Endothelial cell of umbilical vein (primary cell): ENCODE measurements around the gene KDM3B. TPM values are rescaled to one million over a fixed set of nuclear protein-coding genes. Genes with fewer than 3 reads are reported as not detected.

Experiments used
- BruUV-seq: library from RNA; stranded (reverse); fragments of 400-500 nt; replicated peaks from 2 replicates; lab custom pipeline; 2021; lab: Mats Ljungman, UMichigan
- CTCF ChIA-PET: fragments of 300-600, 350-600 bp; sonication (Branson Sonifier 250); formaldehyde crosslinking; loops from one replicate; lab custom pipeline; 2021; ENCODE audit warnings: antibody characterized with exemption, inconsistent platforms; lab: Charles Lee
- POLR2A ChIA-PET: fragments of 300-600, 350-600 bp; sonication (Branson Sonifier 250); formaldehyde crosslinking; loops from one replicate; lab custom pipeline; 2021; ENCODE audit warnings: antibody characterized with exemption, inconsistent platforms; lab: Charles Lee
- DNase-seq: peaks from one replicate; pipeline ENCODE4 v3.0.0-alpha.2; 2011; ENCODE audit warnings: low read depth, low spot score
- FAIRE-seq: peaks from 2 replicates; lab custom pipeline; 2011; peaks lifted over from hg19 to GRCh38; lab: Jason Lieb, UNC
- H2AFZ ChIP-seq: 2 replicates; pipeline ENCODE4 v1.6.0; 2012; ENCODE audit warnings: low read depth, low read length, control low read depth, inconsistent platforms
- H3K27ac ChIP-seq: 2 replicates; pipeline ENCODE4 v1.5.1; 2011; ENCODE audit warnings: low read depth, mild to moderate bottlenecking, control low read depth, low read length, moderate library complexity; ENCODE audit not compliant: insufficient read depth
- H3K27me3 ChIP-seq, 2 experiments: 2 replicates each; pipeline versions ENCODE4 v1.6.0 to v1.6.1; 2011; ENCODE audit warnings: low read length in 2 of 2, mixed read lengths in 1 of 2; ENCODE audit not compliant: control insufficient read depth in 2 of 2, insufficient read depth in 2 of 2
- H3K36me3 ChIP-seq, 2 experiments: 2 replicates in 1 of 2; 3 replicates in 1 of 2; pipeline ENCODE4 v1.5.1; 2011; ENCODE audit warnings: low read length in 2 of 2, mild to moderate bottlenecking in 1 of 2, moderate library complexity in 1 of 2; ENCODE audit not compliant: control insufficient read depth in 2 of 2, insufficient read depth in 2 of 2; ENCODE audit errors: extremely low read depth in 1 of 2
- H3K4me1 ChIP-seq: 3 replicates; pipeline ENCODE4 v1.5.1; 2011; ENCODE audit warnings: mild to moderate bottlenecking, low read length; ENCODE audit not compliant: control insufficient read depth, insufficient read depth; ENCODE audit errors: extremely low read depth
- H3K4me2 ChIP-seq: 2 replicates; pipeline ENCODE4 v1.6.1; 2011; ENCODE audit warnings: low read length, control low read depth, mixed read lengths; ENCODE audit not compliant: insufficient read depth
- H3K4me3 ChIP-seq, 3 experiments: fragments of 200-600 bp in 1 of 3; sonication (generic), shearing (Covaris generic) in 1 of 3; replicated peaks in 1 of 3; 2 replicates each; pipeline ENCODE4 v1.5.1; 2011 to 2016; ENCODE audit warnings: control low read depth in 3 of 3, low read length in 3 of 3, mild to moderate bottlenecking in 2 of 3, inconsistent platforms in 1 of 3, low read depth in 1 of 3, moderate library complexity in 1 of 3; ENCODE audit not compliant: insufficient read depth in 1 of 3
- H3K79me2 ChIP-seq: 2 replicates; pipeline ENCODE4 v1.6.0; 2012; ENCODE audit warnings: low read length, inconsistent platforms; ENCODE audit not compliant: control insufficient read depth, insufficient read depth
- H3K9ac ChIP-seq: replicated peaks from 2 replicates; pipeline ENCODE3; 2011; ENCODE audit warnings: low read length, control low read depth; ENCODE audit not compliant: insufficient read depth; ENCODE audit errors: extremely low read depth
- H3K9me1 ChIP-seq: replicated peaks from 3 replicates; pipeline ENCODE4 v1.6.0; 2011; ENCODE audit warnings: mild to moderate bottlenecking, low read length; ENCODE audit not compliant: control insufficient read depth, insufficient read depth; ENCODE audit errors: extremely low read depth
- H3K9me3 ChIP-seq: replicated peaks from 2 replicates; pipeline ENCODE4 v1.5.1; 2012; ENCODE audit warnings: low read length, inconsistent platforms; ENCODE audit not compliant: control insufficient read depth, insufficient read depth
- H4K20me1 ChIP-seq: replicated peaks from 2 replicates; pipeline ENCODE3; 2011; ENCODE audit warnings: mild to moderate bottlenecking, low read length; ENCODE audit not compliant: control insufficient read depth, insufficient read depth; ENCODE audit errors: extremely low read depth
- CTCF ChIP-seq, 2 donors: IDR thresholded peaks; 1 replicate in 1 of 2; 2 replicates in 1 of 2; pipeline ENCODE4 v1.5.1; 2011; ENCODE audit warnings: low read length in 2 of 2, mild to moderate bottlenecking in 2 of 2, moderate library complexity in 2 of 2, control low read depth in 1 of 2, inconsistent platforms in 1 of 2, low read depth in 1 of 2; ENCODE audit not compliant: insufficient read depth in 1 of 2; ENCODE audit errors: extremely low read depth in 1 of 2
- EZH2 ChIP-seq: IDR thresholded peaks from 2 replicates; pipeline ENCODE4 v1.6.1; 2012; ENCODE audit warnings: borderline replicate concordance, low read depth, mild to moderate bottlenecking, moderate library complexity, low read length, inconsistent platforms; ENCODE audit not compliant: severe bottlenecking
- FOS ChIP-seq: IDR thresholded peaks from 2 replicates; pipeline ENCODE4 v1.6.1; 2011; ENCODE audit warnings: mild to moderate bottlenecking, low read length, moderate library complexity, borderline replicate concordance; ENCODE audit not compliant: insufficient read depth
- GATA2 ChIP-seq: IDR thresholded peaks from 2 replicates; pipeline ENCODE4 v1.7.0; 2011; ENCODE audit warnings: low read depth, mild to moderate bottlenecking, moderate library complexity, mixed read lengths, low read length; ENCODE audit not compliant: insufficient read length, insufficient read depth
- JUN ChIP-seq: IDR thresholded peaks from 2 replicates; pipeline ENCODE4 v1.6.1; 2011; ENCODE audit warnings: borderline replicate concordance, low read depth; ENCODE audit not compliant: insufficient read length, insufficient read depth
- MAX ChIP-seq: IDR thresholded peaks from 2 replicates; pipeline ENCODE4 v1.6.1; 2011; ENCODE audit not compliant: insufficient read depth, insufficient read length
- MYC ChIP-seq: IDR thresholded peaks from one replicate; pipeline ENCODE4 v1.6.1; 2011; ENCODE audit warnings: mild to moderate bottlenecking, low read depth, low read length
- POLR2A ChIP-seq: IDR thresholded peaks from 2 replicates; pipeline ENCODE4 v1.6.1; 2012; ENCODE audit warnings: low read depth, mild to moderate bottlenecking, control low read depth, low read length
- POLR2AphosphoS5 ChIP-seq: IDR thresholded peaks from 2 replicates; pipeline ENCODE4 v1.6.1; 2012; ENCODE audit warnings: low read depth, mild to moderate bottlenecking, control low read depth, low read length, moderate library complexity; ENCODE audit not compliant: insufficient read depth
- dilution Hi-C: fragments of 300-500 bp; cut with MboI; formaldehyde crosslinking; loops from one replicate; pipeline ENCODE4 v1.15.0; 2019; ENCODE audit warnings: low sequenced_read_pairs; ENCODE audit not compliant: extremely low pct_ligation_motif_present
- intact Hi-C: fragments of 100-400 bp; cut with micrococcal nuclease; formaldehyde crosslinking; loops from one replicate; pipeline ENCODE4 v1.10.0; 2022
- polyA plus RNA-seq, 4 experiments: library from polyadenylated mRNA; depleted of rRNA in 3 of 4; stranded (reverse) in 3 of 4; unstranded in 1 of 4; fragments of >200 nt; gene quantifications; 2 replicates each; pipeline versions ENCODE4 v1.2.1 to v1.2.3, GENCODE V29; 2011 to 2012; ENCODE audit warnings: missing spikeins in 1 of 4
- total RNA-seq: library from RNA; stranded (reverse); gene quantifications from 2 replicates; pipeline ENCODE4 v1.2.3, GENCODE V29; 2021

The KDM3B gene
- total and polyA plus RNA-seq, 2 donors (not counting 3 experiments of a cell fraction or from before 2014, with no cell fraction given), result 19.0 to 55.7 TPM

DNA sequence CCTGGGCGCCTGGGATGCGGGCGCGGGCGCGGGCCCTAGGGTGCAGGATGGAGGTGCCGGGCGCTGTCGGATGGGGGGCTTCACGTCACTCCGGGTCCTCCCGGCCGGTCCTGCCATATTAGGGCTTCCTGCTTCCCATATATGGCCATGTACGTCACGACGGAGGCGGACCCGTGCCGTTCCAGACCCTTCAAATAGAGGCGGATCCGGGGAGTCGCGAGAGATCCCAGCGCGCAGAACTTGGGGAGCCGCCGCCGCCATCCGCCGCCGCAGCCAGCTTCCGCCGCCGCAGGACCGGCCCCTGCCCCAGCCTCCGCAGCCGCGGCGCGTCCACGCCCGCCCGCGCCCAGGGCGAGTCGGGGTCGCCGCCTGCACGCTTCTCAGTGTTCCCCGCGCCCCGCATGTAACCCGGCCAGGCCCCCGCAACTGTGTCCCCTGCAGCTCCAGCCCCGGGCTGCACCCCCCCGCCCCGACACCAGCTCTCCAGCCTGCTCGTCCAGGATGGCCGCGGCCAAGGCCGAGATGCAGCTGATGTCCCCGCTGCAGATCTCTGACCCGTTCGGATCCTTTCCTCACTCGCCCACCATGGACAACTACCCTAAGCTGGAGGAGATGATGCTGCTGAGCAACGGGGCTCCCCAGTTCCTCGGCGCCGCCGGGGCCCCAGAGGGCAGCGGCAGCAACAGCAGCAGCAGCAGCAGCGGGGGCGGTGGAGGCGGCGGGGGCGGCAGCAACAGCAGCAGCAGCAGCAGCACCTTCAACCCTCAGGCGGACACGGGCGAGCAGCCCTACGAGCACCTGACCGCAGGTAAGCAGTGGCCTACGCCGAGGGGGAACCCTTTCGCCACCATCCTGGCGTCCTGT lies 113.0 kb downstream of the KDM3B start, which contains the start of gene EGR1:
Gene EGR1, plus strand, starts transcription at position 219 of the 864 bp plus-strand sequence. Its CDS starts 283 bp downstream, at position 502.
- dilution Hi-C loops (no loop called here), intact Hi-C loops (loop anchor here (1.0 kb wide), 2 partner anchors 27 to 78 kb away; partner anchors contain the start of gene ETF1)
- TSS peak; percentile 37 for BruUV-seq
- CTCF ChIA-PET, result interaction anchor here (1.1 to 5.0 kb wide), 8 partner anchors 8 to 38 kb away, joined by 4 to 70 read pairs (median 10); no protein-coding TSS in a partner anchor
- H3K4me1 ChIP-seq, result peaks cover 16% of the 10 kb centered on the region
- TF ChIP-seq GATA2 (no peak), CTCF (IDR thresholded peaks at IDR 0.05; ENCODE audit: extremely low read depth in 1 of 2, insufficient read depth in 1 of 2, low read depth in 1 of 2, low read length in 2 of 2) (peak in 1 of 2 donors; percentile 16), FOS (no peak), MAX (no peak), POLR2AphosphoS5 (peak; percentile 63), MYC (no peak), POLR2A (peak; percentile 61), EZH2 (no peak), JUN (no peak)
- peaks cover 5% of the 10 kb centered on the region for H3K79me2 ChIP-seq
- peak within 1 kb of the TSS; percentile 62 to 84 (median 69) for H3K4me3 ChIP-seq
- H2AFZ ChIP-seq, result peak within 1 kb of the TSS; percentile 92
- no peaks in the 10 kb centered on the region for H3K27me3 ChIP-seq
- peak within 1 kb of the TSS; percentile 93 for H3K4me2 ChIP-seq
- H3K27ac ChIP-seq, result peak within 1 kb of the TSS; percentile 90
- POLR2A ChIA-PET, result interaction anchor here (0.7 to 1.6 kb wide), 4 partner anchors 24 to 78 kb away, joined by 3 to 6 read pairs (median 4); partner anchors contain the start of gene ETF1
- DNase-seq, result peak; percentile 24
- peak within 1 kb of the TSS; percentile 88 for H3K9ac ChIP-seq
- no peaks in the 10 kb centered on the region for H4K20me1 ChIP-seq
- no peaks in the 10 kb centered on the region for H3K9me3 ChIP-seq
- no peaks in the 10 kb centered on the region for H3K9me1 ChIP-seq
- H3K36me3 ChIP-seq, result peaks cover 0 to 3% of the 10 kb centered on the region in 2 experiments
- peak; percentile 49 for FAIRE-seq
